GM21515 (cell line): ENCODE data around the gene CDKN2D.
"Not testable (repeated sequence)": the region's sequence is repeated elsewhere in the genome, so short reads cannot be mapped to it uniquely, and the experiment has no call there.

ENCODE experiments used
- ATAC-seq: cut with Tn5 transposase; IDR thresholded peaks from one replicate; pipeline ENCODE4 v1.9.1; 2021; ENCODE audit not compliant: unreplicated experiment

CDKN2D gene

GRCh38 chr19:10582091-10582490, 13.3 kb upstream of the CDKN2D start:
- no peak for ATAC-seq

DNA sequence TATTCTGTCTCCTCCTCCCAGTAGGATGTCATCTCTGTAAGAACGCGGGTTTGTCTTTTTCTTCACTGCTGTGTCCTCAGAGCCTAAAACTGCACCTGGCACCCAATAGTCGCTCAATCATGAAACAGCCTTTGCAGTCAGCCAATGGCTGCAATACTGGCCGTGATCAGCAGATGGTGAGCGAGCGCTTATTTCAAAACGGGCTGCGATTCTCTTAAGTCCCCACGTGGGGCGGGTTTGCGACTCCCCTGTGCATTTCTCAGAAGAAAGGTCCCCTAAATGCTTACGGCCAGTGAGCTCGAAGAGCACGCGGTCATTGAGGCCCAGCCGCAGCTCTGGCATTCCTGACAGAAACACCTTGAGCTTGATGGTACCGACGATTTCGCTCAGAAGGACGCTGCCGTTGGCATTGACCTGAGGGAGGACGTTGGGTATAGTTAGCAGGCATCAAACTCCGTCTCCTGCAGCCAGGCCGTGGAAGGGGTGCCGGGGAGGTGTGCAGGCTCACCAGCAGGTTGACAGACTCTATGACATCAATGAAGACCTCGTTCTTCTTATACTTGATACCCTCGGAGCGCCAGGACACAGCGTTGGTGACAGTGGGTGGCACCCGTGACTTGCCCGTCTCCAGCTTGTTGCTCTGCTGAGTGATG, 12.3 kb upstream of the CDKN2D start:
- ATAC-seq = no peak

- no peak for ATAC-seq
Measured at GRCh38 chr19:10577951-10578350, 9.2 kb upstream of the CDKN2D start.

GRCh38 chr19:10575011-10575716, 6.4 kb upstream of the CDKN2D start:
- no peak for ATAC-seq

- ATAC-seq = no peak
Measured at GRCh38 chr19:10574462-10574861, 5.7 kb upstream of the CDKN2D start.

GRCh38 chr19:10573793-10574192, 5.0 kb upstream of the CDKN2D start:
- ATAC-seq = not testable (repeated sequence)

GRCh38 chr19:10568062-10568825, 535 bp downstream of the CDKN2D start:
- no peak for ATAC-seq

GRCh38 chr19:10567656-10568055, 1.1 kb downstream of the CDKN2D start:
- ATAC-seq = no peak

DNA sequence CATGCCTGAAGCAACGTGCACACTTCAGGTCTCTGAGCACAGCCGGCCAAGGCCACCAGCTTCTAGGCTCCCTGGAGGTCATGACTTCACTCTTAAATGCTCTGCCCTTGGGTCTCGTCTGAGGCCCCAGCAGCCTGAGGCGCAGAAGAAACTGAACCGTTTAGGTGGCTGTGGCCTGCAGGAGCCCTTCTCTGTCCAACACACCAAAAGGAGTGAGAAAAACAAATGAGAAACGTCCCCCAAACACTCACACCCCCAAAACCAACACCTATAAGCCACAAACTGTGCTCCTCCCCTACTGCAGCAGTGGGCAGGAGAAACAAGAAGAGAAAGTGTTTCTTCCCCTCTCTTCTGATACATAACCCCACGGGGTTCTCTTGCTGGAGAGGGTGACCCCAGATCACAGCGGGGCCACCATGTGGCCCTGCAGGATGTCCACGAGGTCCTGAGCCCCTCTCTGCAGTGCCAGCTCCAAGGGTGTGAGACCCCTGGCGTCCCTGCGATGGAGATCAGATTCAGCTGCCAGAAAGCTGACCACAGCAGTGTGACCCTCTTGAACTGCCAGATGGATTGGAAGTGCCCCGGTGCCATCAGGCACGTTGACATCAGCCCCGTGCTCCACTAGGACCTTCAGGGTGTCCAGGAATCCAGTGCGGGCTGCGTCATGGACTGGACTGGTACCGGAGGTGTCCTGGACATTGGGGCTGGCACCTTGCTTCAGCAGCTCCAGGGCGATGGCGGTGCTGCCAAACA, 1.9 kb downstream of the CDKN2D start:
- ATAC-seq = no peak

DNA sequence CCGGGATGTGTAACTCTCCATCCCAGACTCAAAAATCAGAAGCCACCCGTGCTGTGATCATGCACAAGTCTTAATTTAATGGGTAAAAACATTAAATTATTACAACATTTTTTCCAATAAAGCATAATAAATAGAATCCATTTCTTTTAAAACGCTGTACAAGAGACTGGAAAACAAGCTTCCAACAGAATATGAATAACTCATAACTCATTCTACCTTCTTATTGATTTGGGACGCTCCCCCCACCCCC, 2.4 kb downstream of the CDKN2D start:
- ATAC-seq = no peak

DNA sequence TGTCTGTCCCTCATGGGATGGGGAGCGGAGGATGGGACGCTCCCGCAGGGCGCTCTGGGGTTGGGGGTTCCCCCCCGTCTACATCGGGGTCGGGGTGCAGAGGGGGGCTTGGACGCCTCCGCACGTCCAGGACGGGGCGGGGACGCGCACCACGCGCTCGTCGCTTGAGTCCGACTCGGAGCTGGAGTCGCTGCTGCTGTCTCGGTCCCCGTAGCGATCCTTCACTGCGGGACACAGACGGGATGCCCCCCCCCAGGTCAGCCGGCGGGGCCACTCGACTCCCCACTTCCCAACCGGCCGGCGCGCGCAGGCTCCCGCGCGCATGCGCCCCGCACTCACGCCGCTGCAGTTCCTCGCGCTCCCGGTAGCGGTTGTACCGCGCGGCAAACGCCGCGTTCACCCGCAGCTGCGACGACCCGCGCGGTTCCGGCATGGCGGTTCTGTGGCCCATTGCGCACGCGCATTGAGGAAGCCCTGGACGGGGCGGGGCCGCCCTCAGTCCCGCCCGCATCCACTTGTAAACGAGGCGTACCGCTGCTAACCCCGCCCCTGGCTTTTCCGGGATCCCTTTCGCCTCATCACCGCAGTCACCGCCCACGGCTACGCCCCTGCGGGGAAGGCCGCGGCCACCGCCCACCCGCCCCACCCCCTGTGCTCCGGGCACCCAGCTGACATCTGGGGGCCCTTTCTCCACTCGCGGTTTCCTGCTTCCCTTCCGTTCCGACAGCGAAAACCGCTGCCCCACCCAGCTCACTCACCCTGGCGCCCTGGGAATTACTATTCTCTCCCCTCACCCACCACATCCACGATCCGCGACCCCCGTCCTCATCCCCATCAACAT, 3.0 kb downstream of the CDKN2D start, which contains the start of gene KRI1:
Gene KRI1, minus strand, starts transcription at position 444 of the 841 bp plus-strand sequence. Its CDS starts 11 bp downstream, at position 433.
- ATAC-seq = peak; percentile 38

- ATAC-seq = no peak
Measured at GRCh38 chr19:10565028-10565566, 3.7 kb downstream of the CDKN2D start.

DNA sequence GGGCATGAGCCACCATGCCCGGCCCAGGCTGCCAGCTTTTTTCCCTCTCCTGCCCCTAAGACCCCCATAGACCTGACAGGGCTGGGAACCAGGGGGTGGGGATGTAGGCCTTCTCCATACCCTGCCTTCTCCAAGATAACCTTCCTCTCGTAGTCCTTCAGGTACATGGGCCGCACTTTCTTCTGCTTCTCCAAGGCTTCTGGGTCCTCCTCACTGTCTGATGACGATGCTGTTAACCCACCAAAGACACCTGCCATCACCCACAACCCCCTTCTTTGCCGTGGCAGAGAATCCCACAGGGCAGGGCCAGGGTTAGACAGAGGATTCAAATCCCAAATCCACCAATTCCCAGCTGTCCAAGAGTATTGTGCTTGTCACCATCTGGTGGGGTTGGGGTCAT, 6.2 kb downstream of the CDKN2D start:
- ATAC-seq = no peak

DNA sequence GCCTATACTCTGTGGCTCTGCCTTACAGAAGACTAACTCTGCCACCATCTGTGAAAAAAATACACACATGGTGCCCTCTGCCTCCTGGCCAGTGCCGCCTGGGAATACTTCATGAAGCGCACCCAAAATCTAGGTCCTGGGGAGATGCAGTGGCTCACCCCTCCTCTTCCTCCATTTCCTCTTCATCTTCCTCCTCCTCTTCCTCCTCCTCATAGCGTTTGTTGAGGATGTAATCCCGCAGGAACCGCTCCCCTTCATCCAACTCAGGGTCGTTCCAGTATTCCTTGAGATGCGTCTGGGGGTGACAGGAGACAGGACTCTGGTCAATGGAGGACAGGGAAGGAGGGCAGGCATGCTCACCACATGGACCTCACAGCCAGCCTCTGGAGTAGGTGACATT, 8.6 kb downstream of the CDKN2D start:
- no peak for ATAC-seq

GRCh38 chr19:10557603-10558197, 11.1 kb downstream of the CDKN2D start:
- ATAC-seq = no peak

DNA sequence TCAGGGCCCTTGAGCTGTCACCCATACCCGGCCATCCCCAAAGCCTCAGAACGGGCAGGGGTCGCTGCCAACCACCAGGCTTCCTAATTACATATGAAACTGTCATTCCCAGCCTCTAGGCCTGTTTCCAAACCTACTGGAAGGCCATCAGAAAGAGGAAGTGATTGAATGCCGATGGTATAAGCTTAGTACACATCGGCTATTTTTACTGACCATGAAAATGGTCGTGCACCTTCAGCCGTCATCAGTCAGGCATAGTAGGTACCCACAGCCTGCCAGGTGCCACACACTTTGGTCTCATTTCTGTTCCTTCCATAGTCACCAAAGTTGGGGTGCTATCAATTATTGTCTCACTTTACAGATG, 13.2 kb downstream of the CDKN2D start:
- no peak for ATAC-seq

DNA sequence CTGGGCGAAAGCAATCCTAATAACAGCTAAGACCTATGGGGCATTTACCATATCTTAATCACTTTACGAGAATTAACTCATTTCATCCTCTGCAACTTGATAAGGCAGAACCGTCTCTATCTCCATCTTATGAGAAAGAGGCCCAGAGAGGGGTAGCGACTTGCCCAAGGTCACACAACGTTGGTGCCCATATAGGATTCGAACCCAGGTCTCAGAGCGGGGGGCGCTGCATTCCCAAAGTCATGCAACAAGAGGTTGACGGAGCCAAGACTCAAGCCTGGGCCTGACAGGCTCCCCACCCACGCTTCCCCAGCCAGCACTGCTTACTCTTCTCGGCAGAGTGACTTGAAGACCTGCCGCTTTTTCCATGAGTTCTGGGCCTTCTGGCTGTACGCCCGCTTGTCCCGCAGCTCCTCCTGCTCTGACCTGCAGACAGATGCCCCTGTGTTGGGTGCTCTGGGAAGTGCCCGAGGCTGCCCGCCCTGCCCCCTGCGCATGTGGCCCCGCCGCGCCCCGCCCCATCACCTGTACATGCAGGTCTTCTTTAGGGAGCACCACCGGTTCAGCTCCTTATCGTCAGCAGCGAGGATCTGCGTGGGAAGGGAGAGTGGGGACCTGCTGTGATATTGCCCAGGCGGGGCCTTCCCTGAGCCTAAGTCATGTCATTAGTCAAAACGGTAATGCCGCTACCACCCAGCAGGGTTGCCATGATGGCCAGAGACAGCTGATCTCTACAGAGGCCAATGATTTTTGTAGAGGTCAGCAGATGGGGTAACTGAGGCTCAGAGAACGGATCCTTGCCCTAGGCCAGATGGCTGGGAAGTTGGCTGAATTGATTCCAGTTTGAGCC, 13.8 kb downstream of the CDKN2D start:
- no peak for ATAC-seq

DNA sequence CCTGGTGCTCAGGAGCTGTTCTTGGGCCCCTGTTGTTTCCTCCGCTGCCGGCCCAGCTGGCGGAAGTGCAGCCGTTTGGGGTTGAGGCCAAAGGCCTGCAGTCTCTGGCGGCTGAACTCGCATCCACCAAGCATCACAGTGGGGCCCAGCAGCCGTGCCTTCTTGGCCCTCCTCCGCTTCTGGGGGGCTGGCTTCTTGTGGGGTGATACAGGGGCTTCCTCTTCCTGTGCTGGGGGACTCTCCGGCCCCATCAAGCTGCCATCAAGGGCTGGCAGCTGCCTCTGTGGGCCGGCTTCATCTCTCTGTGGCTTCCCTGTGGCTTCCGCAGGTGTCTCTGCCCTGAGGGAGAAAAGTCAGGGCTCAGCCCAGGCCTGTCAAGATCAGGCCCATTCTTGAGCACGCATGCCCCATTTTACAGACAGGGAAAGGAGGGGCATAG, 14.8 kb downstream of the CDKN2D start:
- peak; percentile 47 for ATAC-seq

GRCh38 chr19:10553087-10553667, 15.6 kb downstream of the CDKN2D start:
- no peak for ATAC-seq
